Fibroblast of villous mesenchyme (primary cell): ENCODE results near the gene PARD3. TPM values are rescaled to one million over a fixed set of nuclear protein-coding genes. Genes with fewer than 3 reads are reported as not detected.
"Not testable (repeated sequence)": the region's sequence is repeated elsewhere in the genome, so short reads cannot be mapped to it uniquely, and the experiment has no call there.

ENCODE experiments used
- DNase-seq: peaks from one replicate; pipeline ENCODE4 v3.0.0-alpha.2; 2010; ENCODE audit warnings: low read depth
- H3K4me3 ChIP-seq: 2 replicates; pipeline ENCODE4 v1.5.1; 2011; ENCODE audit warnings: low read depth, mild to moderate bottlenecking, low read length
- CTCF ChIP-seq: IDR thresholded peaks from 2 replicates; pipeline ENCODE4 v1.5.1; 2012; ENCODE audit warnings: low read depth, mild to moderate bottlenecking, low read length; ENCODE audit not compliant: insufficient read depth
- total RNA-seq: library from RNA; depleted of rRNA; stranded (reverse); fragments of >200 nt; gene quantifications from 2 replicates; pipeline ENCODE4 v1.2.3, GENCODE V29; 2012

Gene PARD3
- total RNA-seq, 1 donor = 44.0 TPM

DNA sequence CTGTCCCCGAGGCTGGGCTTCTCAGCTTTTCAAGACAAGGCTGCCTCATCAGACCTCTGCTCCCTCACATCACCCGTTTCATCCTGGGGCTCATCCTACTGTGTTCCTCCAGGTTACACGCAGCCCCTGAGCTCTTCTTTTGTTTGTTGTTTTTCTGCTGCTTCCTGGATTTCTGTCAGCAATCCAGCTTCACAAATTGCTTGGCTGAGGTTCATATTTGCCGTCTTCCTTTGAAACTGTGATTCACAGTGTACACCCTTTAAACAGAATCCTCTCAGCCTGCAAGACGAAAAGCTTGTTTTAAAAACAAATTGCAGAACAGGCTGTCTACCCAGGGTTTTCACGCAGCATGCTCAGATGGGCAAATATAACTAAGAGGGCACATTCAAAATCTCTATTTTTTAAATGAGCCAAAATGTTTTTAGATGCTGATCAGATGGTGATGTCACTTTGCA, 39.1 kb upstream of the PARD3 start:
- H3K4me3 ChIP-seq = peak overlapping the region; percentile 1
- peak; percentile 71 for DNase-seq
- TF ChIP-seq CTCF = no peak

DNA sequence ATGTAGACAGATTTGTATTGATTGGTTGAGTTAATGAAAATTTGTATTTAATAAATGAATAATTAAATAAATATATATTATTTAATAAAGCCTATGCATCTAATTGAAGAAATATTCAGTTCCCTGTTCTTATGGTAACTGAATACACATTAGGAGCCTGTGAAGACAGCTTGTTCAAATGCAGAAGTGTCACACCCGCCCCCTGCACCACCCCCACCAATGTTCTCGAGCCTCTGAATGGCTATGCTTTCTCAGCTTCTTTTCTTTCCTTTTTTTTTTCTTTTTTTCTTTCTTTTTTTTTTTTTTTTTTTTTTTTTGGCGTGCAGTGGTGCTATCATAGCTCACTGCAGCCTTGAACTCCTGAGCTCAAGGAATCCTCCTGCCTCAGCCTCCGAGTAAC, 38.3 kb upstream of the PARD3 start:
- DNase-seq = no peak
- H3K4me3 ChIP-seq = no peak overlapping the region
- no peak for TF ChIP-seq CTCF

DNA sequence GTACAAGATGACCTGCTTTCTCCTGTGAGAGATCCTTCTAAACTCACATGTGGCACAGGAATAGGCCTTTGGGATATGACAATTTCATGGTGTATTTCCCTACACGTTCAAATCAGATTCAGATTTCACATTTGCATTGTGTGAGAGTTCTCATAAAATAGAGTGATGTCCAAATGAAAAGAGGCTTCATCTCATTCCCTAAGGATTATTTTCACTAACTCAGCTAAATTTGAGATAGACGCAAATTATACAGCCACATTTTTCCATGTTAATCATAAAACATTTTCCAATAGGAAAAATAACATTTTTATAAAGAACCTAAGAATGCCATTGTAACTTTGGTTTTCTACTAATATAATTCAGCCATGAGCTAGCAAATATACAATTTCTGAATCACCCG, 35.5 kb upstream of the PARD3 start:
- TF ChIP-seq CTCF = no peak
- DNase-seq = no peak
- no peak overlapping the region for H3K4me3 ChIP-seq

DNA sequence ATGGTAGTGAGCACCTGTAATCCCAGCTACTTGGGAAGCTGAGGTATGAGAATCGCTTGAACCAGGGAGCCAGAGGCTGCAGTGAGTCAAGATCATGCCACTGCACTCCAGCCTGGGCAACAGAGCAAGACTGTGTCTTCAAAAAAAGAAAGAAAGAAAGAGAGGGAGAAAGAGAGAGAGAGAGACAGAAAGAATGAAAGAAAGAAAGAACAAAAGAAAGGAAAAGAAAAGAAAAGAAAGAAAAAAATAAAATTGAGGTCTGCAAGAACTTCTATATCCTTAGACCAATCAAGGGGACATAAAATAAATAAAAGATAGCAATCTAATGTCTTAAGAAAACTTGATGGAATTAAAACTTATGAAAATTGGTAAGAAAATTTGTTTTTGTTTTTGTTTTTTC, 34.9 kb upstream of the PARD3 start:
- DNase-seq = no peak
- H3K4me3 ChIP-seq = no peak overlapping the region
- TF ChIP-seq CTCF = no peak

DNA sequence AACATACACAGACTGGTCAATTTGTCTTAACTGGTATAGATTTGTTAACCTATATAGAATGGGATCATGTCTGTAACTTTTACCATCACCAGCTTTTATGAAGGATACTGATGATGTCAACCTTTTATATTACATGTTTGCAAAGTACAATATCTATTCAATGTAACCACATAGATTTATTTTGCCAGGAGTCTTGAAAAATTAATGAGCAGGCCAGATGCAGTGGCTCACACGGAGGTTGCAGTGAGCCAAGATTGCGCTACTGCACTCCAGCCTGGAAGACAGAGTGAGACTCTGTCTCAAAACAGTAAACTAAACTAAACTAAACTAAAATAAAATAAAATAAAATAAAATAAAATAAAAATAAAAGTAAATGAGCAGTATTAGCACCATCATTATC, 30.0 kb upstream of the PARD3 start:
- DNase-seq = no peak
- no peak overlapping the region for H3K4me3 ChIP-seq
- no peak for TF ChIP-seq CTCF

DNA sequence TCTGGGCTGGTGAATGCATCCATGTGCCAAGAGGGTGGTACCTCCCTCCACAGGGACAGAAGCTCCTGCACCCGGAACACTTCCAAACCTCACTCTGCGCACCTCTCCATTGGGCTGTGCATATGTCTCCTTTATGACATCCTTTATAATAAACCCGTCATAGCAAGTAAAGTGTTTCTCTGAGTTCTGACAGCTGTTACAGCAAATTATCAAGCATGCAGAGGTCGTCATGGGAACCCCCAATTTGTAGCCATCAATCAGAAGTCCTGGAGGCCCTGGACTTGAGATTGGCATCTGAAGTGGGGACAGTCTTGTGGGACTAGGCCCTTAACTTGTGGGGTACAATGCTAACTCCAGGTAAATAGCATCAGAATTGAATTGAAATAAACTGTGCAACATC, 29.4 kb upstream of the PARD3 start:
- DNase-seq = no peak
- no peak overlapping the region for H3K4me3 ChIP-seq
- no peak for TF ChIP-seq CTCF

- H3K4me3 ChIP-seq, DNase-seq: not testable (repeated sequence)
Observed at GRCh38 chr10:34843470-34843869, 28.4 kb upstream of the PARD3 start.
